ENCODE results near the gene MRFAP1L1.

- TF ChIP-seq ZNF655 (CRISPR knock-in tag; IDR thresholded peaks at IDR 0.05) (no peak), GMEB1 (CRISPR knock-in tag; IDR thresholded peaks at IDR 0.05) (0 out of 2 replicates have a peak, but pooled peaks have one; percentile 7), CEBPB (tag; IDR thresholded peaks at IDR 0.05) (no peak), POLR2AphosphoS2 (IDR thresholded peaks at IDR 0.05; ENCODE audit: low read length) (no peak; the same call in 1 of the 2 replicates), ARID3A (IDR thresholded peaks at IDR 0.05; ENCODE audit: borderline replicate concordance, low read depth, low read length) (peak; percentile 23; the same call in 1 of the 2 replicates), CUX1 (CRISPR knock-in tag; IDR thresholded peaks at IDR 0.05) (no peak), ZNF79 (CRISPR knock-in tag; IDR thresholded peaks at IDR 0.05; ENCODE audit: low read depth) (no peak), PREB (CRISPR knock-in tag; IDR thresholded peaks at IDR 0.05) (no peak), POLR2A (conservative IDR thresholded peaks at IDR 0.05) (peak; percentile 78), MYNN (IDR thresholded peaks at IDR 0.05) (peak; percentile 82; the same call in 1 of the 2 replicates), MYNN (CRISPR knock-in tag; IDR thresholded peaks at IDR 0.05) (no peak), SIN3A (IDR thresholded peaks at IDR 0.05; ENCODE audit: borderline replicate concordance in 2 of 2, control insufficient read depth in 1 of 2, low read depth in 2 of 2, low read length in 2 of 2) (no peak)
These were observed 21.1 kb upstream of the MRFAP1L1 start for GRCh38 chr4:6730603-6731317.
